HG03565 (cell line): ENCODE data around the gene RAB41.
"Not testable (repeated sequence)": the region's sequence is repeated elsewhere in the genome, so short reads cannot be mapped to it uniquely, and the experiment has no call there.

Experiments
- ATAC-seq: cut with Tn5 transposase; IDR thresholded peaks from one replicate; pipeline ENCODE4 v1.9.1; 2021; ENCODE audit warnings: mild to moderate bottlenecking, moderate library complexity; ENCODE audit not compliant: unreplicated experiment

RAB41 gene

DNA sequence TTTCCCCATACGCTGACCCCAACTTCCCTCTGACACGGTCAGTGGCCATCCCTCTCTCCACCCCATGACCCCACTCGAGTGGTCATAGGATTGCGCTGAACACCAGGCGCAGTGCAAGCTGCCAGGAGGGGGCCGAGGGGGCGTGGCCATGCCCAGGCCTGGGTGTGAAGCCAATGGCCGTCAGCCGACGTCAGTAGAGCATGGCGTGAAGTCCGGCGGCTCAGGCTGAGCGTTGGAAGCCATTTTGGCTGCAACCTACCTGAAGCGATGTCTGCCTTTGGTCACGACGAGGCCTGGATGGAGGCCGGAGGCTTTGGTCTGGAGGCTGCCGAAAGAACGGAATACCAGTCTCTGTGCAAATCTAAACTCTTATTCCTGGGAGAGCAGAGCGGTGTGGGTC lies at the start of gene RAB41:
Gene RAB41, plus strand, starts transcription at position 222 of the 400 bp plus-strand sequence. Its CDS starts 46 bp downstream, at position 268.
- no peak for ATAC-seq

DNA sequence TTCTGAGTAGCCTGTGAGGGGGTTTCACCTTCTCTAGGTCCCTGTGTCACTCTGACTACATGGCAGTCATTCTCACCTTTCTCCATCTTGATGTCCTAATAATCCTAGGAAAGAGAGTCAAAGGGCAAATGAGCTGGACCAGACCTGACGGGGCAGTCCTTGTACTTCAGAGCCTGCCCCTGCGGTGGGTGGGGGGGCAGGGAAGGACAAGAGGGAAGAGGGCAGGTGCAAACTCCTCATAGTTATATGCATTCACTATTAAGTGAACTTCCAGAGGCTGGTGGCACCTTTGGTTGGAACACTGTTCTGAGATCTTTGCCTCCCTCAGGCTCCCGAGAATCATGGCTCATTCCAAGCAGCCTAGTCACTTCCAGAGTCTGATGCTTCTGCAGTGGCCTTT lies 47.6 kb upstream of the RAB41 start, which contains the start of gene AWAT1:
Gene AWAT1, plus strand, starts transcription at position 301 of the 400 bp plus-strand sequence. Its CDS starts 41 bp downstream, at position 342.
- no peak for ATAC-seq

DNA sequence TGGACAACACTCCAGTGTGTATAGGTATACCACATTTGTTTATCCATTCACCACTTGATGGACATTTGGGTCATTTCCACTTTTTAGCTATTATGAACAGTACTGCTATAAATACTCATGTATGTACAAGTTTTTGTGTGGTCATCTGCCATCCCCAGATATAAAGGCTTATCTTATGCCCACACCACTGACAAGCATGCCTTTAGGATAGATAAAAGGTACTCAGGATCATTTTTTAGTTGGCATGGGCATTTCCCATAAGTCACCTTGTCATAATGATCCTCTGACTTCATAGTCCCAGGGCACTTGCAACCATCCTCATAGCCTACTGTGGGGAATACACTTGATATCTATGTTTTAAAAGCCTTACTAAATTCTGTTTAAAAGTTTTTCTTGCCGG lies 41.2 kb upstream of the RAB41 start:
- no peak for ATAC-seq

DNA sequence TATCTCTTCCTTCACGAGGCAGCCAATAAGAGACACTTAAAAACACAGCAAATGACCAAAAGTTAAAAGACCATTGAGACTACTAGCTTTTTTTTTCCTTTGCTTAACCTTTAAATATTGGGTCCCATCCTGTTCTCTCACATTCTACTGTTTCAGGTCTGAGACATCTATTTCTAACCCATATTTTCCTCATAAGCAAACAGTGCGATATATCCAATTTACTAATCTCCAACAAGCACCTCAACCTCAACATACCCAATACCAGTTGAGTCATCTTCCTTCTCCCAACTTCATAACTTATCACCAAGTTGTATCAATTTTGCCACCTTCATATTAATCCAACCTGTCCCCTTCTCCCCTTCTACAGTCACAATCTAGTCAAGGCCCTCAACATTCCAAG lies 40.5 kb upstream of the RAB41 start:
- no peak for ATAC-seq

DNA sequence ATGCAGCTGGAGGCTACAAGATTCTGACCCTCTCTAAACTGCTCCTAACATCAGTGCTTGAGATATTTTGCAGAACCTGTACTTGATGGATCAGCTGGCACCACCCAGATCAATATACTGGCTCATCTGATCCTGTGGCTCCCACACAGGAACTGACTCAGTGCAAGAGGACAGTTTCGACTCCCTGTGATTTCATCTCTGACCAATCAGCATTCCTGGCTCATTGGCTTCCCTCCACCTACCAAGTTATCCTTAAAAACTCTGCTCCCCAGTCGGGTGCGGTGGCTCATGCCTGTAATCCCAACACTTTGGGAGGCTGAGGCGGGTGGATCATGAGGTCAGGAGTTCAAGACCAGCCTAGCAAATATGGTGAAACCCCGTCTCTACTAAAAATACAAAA lies 38.4 kb upstream of the RAB41 start:
- not testable (repeated sequence) for ATAC-seq

DNA sequence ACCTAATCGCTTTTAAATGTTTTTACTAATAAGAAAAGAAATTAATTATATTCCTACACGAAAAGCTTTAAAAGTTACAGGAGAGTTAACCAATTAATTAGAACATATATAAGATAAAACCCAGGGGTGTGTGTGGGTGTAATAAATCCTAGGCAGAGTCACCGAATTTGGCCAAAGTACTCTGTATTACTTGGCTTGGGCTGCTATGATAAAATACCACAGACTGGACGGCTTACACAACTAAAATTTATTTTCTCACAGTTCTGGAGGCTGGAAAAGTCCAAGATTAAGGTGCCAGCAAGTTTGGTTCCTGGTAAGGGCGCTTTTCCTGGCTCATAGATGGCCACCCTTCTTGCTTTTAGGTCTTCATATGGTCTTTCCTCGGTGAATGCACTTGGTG lies 37.1 kb upstream of the RAB41 start:
- ATAC-seq, result no peak

DNA sequence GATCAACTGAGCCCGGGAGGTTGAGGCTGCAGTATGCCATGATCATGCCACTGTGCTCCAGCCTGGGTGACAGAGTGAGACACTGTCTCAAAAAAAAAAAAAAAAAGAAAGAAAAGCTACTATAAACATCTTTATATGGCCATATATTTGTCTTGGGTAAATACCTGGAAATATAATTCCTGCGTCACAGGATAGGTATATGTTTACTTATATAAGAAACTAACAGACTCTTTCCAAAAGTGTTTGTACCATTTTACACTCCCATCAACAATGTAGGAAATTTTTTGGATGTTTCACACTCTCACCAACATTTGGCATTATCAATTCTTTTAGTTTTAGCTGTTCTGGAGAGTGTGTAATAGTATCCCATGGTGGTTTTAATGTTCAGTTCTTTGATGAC lies 34.7 kb upstream of the RAB41 start:
- no peak for ATAC-seq

DNA sequence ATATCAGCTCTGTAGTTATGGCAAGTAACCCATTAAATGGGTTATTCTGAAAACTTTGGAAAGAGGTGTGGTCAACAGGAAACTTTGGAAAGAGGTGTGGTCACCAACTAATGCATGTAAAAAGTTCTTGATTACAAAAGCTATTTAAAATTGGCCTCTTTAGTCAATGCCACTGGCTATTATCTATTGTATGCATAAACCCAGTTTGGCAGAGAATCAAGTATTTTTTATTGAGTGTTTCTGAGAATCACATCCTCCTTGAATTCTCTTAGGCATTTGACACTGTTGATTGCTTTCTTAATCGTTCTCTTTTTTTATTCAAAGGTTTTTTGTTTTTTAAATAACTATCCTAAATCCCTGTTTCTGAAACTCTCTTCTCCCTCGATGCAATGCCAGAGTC lies 29.5 kb upstream of the RAB41 start:
- ATAC-seq, result no peak

DNA sequence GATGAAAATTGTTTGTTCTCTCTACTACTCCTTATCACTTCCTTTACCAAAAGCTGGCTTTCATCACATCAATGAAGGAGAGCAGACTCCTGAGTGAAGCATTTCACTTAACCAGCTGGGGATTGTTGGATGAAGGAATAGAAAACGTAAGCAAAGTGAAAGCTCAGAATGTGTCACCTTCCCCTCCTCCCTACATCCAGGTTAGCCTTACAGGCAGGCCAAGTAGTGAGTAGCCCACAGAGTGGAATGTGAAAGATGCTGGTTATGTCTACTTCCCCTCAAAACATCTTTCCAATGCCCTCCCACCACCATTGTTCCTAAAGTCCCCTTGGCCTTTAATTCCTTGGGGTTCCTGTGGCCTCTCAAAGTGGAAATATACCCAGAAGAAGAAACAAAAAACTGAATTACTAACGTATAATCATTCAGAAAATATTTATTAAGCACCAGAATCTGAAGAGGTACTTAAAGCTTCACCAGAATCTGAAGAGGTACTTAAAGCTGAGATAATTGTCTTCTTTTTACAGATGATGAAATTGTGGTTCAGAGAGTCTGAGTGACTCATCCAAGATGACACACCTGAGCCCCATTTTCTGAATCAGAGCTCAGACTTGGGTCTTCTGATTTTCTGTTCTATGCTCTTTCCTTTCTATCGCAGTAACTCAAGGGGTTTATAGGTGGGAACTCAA lies 28.5 kb upstream of the RAB41 start:
- ATAC-seq, result no peak

DNA sequence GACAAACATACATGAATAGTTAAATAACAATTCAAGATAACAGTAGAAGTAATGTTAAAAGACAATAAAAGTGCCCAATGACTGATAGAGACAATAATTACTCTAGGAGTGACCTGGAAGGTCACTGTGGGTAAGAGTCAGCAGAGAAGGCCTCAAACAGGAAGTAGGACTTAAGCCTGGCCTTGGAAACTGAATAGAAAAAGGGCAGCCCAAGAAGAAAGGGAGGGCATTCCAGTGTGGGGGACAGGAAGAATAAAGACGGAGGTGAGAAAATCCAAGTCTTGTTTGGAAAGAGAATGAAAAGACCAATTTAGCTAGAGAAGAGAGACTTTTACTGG lies 27.9 kb upstream of the RAB41 start:
- no peak for ATAC-seq

DNA sequence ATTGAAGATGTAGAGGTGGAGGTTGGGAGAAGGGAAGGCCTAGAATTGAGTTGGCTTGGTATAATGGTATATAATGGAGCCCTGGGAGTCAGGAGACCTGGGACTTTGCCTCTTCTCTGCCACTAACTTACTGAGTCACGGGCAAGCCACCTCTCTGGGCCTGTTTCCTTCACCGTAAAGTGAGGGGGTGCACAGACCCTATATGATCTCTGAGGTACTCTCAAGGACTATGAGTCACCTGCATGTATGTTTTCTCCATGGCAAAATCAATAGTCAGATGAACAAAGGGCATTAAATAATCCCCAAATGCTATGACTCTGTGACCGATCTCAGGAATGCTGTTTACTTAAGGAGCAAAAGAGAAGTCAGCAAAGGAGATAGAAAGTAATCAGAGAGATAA lies 27.1 kb upstream of the RAB41 start:
- no peak for ATAC-seq

DNA sequence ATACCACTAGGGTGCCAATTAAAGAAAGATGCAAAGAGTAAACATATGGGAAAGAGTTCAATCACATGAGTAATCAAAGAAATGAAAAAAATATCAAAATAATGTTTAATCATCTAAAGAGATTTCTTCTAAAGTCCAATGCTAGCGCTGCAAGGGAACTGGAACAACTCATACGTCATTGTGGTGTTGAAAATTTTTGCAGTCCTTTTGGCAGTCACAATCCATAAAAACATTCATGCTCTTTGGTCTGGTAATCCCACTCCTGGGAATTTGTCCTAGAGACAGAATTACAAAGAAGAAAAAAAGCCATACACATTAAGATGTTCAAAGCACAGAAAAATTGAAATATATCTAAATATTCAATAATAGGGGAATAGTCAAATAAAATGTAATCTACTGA lies 26.5 kb upstream of the RAB41 start:
- ATAC-seq, result no peak

DNA sequence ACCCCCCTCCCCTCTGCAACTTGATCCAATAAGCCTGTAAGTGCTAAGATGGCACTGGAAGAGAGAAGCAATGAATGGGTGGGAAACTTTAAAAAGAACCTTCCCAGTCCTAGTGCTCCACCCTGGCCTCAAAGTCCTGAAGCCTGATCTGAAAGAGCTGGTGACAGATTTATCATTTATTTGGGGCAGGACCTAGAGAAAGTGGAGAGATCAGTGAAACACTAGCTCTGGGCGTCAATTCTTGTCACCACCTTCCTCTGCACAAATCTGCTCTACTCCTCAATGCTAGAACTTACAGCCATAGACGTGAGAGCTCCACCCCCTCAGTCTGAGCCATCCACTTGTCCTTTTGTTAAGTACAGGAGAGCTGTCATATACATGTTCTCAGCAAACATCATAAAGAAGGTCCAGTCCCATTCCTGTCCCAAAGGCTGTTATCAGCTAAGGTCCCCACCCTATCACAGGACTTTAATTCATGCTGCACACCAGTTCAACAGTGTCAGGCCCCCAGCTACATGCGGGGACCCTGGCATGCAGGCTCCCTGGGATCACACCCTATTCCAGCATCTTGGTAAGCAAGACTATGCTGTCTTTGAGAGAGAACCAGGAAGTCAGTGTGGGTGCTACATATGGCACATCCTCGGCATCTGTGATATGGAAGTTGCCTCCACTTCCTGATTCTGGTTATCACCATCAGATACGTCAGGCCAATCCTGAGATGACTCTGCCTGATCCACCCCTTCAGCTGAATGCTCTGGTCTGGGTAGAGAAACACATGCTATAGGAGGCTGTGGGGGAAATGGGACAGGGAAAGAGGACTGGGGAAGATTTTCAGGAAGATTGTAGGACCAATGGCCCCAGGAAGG lies 24.3 kb upstream of the RAB41 start:
- ATAC-seq, result no peak

DNA sequence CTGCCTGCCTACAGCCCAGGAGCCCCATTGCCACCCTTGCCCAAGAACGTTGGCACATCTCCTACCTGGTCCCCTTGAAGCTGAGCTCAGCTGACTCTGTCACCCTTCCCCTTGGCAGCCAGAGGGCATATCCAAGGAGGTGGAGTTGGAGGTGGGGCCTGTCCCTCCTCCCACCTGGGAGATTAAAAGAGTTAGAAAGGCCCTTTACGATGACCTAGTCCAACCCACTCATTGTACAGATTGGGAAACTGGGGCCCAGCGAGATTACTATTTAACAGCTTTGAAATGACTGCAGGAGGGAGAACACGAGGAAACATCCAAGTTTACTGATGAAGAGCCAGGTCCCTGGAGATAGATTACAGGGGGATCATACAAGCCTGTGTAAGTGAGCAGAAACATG lies 21.9 kb upstream of the RAB41 start, which contains the start of gene P2RY4:
Gene P2RY4, minus strand, starts transcription at position 101 of the 400 bp plus-strand sequence. CDS start 580 bp downstream, outside the sequence.
- ATAC-seq, result no peak

DNA sequence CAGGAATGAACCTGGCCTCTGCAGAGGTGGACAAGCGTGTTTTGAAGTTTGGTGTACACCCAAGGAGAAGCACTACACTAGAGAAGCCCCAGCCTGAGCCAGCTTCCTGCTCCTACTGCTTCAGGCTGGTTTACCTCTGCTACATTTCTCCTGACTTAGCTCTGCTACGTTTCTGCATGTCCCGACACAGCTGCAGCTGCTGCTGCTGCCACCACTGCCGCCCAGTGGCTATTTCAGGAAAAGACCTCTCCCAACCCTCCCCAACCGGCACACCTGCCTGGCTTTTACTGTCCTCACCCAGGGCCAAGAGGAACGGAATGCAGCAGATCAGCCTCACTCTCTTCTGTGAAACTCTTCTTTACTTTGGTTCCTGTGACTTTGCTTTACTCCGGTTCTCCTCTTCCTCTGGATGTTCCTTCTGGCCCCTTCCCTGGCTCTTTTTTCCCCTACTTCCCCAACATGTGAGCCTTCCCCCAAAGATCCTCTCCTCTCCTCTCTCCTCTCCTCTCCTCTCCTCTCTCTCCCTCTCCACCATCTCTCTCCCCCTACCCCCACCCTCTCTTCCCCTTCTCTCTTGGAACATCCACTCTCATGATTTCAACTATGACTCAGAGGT lies 18.9 kb upstream of the RAB41 start:
- ATAC-seq, result no peak

DNA sequence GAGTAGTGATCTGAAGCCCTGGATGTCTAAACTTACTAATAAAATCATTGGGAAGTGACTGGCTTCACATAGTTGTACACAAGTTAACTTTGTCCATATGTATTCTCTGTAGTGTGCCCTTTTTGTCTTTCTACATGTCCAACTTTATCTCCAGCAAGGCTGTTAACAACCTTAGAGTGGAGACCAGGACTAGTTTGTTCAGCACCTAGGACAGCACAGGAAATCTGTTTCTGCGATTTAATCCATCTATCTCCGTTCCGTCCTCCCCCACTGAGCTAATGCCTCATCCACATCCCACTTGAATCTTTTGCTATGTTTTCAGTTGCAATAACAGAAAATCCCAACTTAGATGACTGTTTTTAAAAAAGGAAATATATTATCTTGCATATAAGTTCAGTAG lies 17.2 kb upstream of the RAB41 start:
- ATAC-seq, result no peak

DNA sequence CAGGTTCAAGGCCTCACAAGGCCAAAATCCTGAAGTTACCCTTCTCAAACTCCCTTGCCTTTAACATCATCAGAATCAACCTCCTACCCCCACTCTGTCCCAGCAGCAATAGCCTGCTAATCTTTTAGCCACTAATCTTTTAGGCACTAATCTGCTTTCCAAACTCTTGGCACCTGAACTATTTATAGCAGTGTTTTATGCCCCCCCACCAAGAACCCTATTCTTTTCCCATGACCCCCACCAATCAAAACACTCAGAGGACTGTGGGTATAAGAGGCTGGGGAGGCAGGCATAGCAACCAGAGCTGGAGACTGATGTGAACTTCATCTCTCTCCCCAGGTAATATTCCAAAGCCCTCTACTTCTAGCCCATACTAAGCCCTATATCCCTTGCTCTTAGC lies 13.9 kb upstream of the RAB41 start, which contains the start of gene ARR3:
Gene ARR3, plus strand, starts transcription at position 301 of the 400 bp plus-strand sequence. CDS start 1,052 bp downstream, outside the sequence.
- ATAC-seq, result no peak

DNA sequence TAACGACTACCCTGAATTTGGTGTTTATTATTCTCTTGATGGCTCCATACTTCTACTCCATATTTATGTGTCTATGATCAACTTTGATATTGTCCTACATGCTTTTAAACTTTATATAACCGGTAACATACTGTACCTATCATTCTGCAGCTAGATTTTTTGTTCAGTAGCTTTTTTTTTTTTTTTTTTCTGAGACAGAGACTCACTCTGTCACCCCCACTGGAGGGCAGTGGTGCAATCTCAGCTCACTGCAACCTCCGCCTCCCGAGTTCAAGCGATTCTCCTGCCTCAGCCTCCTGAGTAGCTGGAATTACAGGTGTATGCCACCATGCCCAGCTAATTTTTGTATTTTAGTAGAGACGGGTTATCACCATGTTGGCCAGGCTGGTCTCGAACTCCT lies 7.9 kb upstream of the RAB41 start:
- ATAC-seq, result not testable (repeated sequence)

DNA sequence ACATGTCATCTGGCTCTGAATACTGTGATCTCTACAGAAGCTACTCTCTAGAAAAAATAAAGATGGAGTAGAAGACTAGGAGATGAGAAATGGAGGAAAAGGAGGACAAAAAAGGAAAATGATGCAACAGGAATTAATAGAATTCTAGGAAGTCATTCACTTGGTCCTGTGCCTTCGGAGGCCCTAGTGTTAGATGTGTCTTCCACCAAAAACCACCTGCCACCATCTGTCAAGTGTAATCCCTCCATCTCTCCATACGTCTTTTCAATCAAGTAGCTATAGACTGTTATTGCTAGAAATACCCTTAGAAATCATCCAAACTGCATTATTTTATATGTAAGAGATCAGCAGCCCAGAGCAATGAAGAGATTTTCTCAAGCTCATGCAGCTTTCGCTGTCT lies 2.9 kb upstream of the RAB41 start:
- no peak for ATAC-seq

DNA sequence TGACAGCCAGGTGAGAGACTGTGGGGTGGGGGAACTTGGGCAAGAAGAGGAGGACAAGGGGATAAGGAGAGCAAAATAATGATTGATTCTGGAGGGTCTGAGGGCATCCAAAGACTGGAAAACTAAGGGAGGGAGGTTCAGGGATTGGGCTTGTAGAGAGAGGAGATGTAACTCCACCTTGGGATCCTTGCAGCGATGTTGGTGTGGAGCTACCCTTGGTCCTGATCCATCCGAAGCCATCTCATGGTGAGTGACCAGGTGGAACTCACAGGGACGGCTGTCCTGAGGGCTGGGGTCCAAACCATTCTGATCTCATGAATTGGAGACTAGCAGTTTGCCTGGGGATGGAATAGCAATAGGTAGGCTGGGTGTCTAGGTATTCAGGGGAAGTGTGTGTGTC lies 1.4 kb upstream of the RAB41 start:
- no peak for ATAC-seq

DNA sequence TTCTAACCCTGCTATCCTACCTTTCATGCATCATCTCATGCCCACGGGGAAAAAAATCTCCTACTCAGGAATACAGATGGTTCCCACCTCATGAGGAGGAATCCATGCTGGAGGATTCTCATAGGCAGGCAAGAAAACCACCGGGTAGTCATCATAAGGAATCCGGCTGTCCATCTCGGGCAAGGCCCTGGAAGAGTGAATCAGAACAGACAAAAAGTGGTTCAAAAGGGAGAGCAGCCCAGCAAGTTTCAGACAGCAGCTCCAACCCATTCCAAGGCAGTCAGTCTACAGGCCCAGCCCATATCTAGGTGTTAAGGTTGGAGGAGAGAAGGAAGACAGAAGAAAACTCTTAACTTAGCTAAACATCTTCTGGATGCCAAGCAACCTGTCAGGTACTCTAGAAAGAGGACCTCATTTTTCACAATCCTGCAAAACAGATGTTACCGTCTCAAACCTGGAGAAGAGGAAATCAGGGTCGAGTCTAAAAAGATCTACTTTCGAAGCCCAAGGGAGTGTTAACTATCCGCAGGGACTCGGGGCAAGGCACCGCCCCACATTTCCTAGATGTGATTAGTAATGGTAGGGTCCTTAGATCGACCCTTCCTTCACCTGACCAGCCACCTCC lies 7.3 kb downstream of the RAB41 start:
- no peak for ATAC-seq
